ENCODE data around the gene POLR3G.

GRCh38 chr5:90557391-90557790 lies 82.7 kb downstream of the POLR3G start:
- no peak for TF ChIP-seq POLR2A (IDR thresholded peaks at IDR 0.05)
- TF ChIP-seq CTCF (IDR thresholded peaks at IDR 0.05), result no peak

Data from esophagus squamous epithelium (tissue), 4 donors.